BJ (cell line): ENCODE measurements around the gene TMEM139. TPM values are rescaled to one million over a fixed set of nuclear protein-coding genes. Genes with fewer than 3 reads are reported as not detected.

Experiments
- CTCF ChIA-PET: fragments of 350-600 bp; formaldehyde crosslinking; extraction: SDS; loops from one replicate; lab custom pipeline; 2021; ENCODE audit warnings: antibody characterized with exemption, inconsistent platforms; lab: Yijun Ruan, JAX
- POLR2A ChIA-PET: fragments of 300-600 bp; sonication (Branson Sonifier 250); formaldehyde crosslinking; extraction: SDS; loops from one replicate; lab custom pipeline; 2021; ENCODE audit warnings: antibody characterized with exemption; lab: Charles Lee
- DNase-seq: peaks from one replicate; pipeline ENCODE4 v3.0.0-alpha.2; 2011; ENCODE audit warnings: low read depth
- H3K27me3 ChIP-seq: 2 replicates; pipeline ENCODE4 v1.6.0; 2011; ENCODE audit warnings: low read length; ENCODE audit not compliant: control insufficient read depth, insufficient read depth
- H3K36me3 ChIP-seq: 2 replicates; pipeline ENCODE4 v1.5.1; 2011; ENCODE audit warnings: low read length; ENCODE audit not compliant: control insufficient read depth, insufficient read depth
- H3K4me3 ChIP-seq: 2 replicates; pipeline ENCODE4 v1.5.1; 2011; ENCODE audit warnings: low read depth, mild to moderate bottlenecking, control low read depth, low read length
- CTCF ChIP-seq: IDR thresholded peaks from 2 replicates; pipeline ENCODE4 v1.5.1; 2011; ENCODE audit warnings: low read depth, mild to moderate bottlenecking, control low read depth, inconsistent platforms, low read length, moderate library complexity; ENCODE audit not compliant: insufficient read depth
- polyA plus RNA-seq: library from polyadenylated mRNA; depleted of rRNA; stranded (reverse); fragments of >200 nt; gene quantifications from 2 replicates; pipeline ENCODE4 v1.2.3, GENCODE V29; 2011

The TMEM139 gene
- polyA plus RNA-seq, 1 experiment: 0.11 TPM

GRCh38 chr7:143318661-143319060, 33.9 kb downstream of the TMEM139 start:
- no peak for DNase-seq
- ChIA-PET POLR2A (no interaction called here), CTCF (interaction anchor here (0.6 to 0.7 kb wide), 2 partner anchors 9 to 16 kb away, joined by 3 read pairs; no protein-coding TSS in a partner anchor)
- no peaks in the 10 kb centered on the region for H3K27me3 ChIP-seq
- no peak for TF ChIP-seq CTCF
- no peak overlapping the region for H3K4me3 ChIP-seq
- no peaks in the 10 kb centered on the region for H3K36me3 ChIP-seq

DNA sequence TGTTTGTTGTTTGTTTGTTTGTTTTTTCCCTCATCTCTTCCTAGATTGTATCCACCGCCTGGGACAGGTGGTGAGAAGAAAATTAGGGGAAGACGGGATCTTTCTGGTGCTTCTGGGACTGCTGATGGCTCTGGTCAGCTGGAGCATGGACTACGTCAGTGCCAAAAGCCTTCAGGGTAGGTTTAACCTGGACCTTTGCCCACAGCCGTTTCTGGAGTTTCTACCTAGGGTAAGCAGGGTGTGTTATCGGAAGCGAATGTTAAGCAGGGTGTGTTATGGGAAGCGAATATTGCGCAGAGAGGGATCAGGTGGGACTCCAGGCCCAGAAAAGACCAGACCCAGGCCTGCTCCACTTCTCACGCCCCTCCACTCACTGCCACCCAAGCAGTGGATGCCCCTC, 35.9 kb downstream of the TMEM139 start:
- TF ChIP-seq CTCF: no peak
- Histone ChIP-seq H3K36me3 (no peaks in the 10 kb centered on the region), H3K27me3 (no peaks in the 10 kb centered on the region), H3K4me3 (no peak overlapping the region)
- POLR2A ChIA-PET: no interaction called here
- CTCF ChIA-PET: interaction anchor here (1.4 to 1.5 kb wide), 2 partner anchors 15 to 16 kb away, joined by 3 read pairs; no protein-coding TSS in a partner anchor
- DNase-seq: no peak

DNA sequence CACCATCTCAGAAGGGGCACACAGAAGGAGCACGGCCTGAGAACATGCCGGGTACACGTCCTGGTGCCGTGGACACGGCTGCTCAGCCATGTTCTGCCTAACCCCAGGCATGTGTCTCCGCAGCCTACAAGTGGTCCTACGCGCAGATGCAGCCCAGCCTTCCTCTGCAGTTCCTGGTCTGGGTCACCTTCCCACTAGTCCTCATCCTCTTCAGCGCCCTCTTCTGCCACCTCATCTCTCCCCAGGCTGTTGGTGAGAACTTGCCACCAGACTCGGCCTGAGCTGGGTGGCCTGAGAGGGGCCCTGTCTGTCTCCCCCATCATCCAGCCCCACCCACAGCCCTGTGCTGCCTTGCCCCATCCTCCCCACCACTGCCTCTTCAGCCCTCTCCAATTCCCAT, 36.5 kb downstream of the TMEM139 start:
- no peak for TF ChIP-seq CTCF
- DNase-seq: no peak
- Histone ChIP-seq H3K4me3 (no peak overlapping the region), H3K27me3 (no peaks in the 10 kb centered on the region), H3K36me3 (no peaks in the 10 kb centered on the region)
- ChIA-PET POLR2A (no interaction called here), CTCF (interaction anchor here (1.0 kb wide), 1 partner anchor 12 kb away, joined by 3 read pairs; no protein-coding TSS in a partner anchor)

DNA sequence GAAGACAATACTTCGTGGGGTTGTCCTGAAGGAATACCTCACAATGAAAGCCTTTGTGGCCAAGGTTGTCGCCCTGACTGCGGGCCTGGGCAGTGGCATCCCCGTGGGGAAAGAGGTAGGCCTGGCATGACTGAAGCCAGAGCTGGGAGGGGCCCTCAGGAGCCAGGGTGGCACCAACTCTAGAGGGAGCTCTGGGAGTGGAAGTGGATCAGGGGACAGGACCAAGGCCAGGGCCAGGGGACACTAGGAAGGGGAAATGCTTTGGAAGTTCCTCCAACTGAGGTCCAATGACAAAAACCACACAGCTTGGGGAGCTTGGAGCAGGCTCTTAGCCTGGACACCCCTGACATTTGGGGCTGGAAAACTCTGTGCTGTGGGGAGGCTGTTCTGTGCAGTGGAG, 37.0 kb downstream of the TMEM139 start:
- Histone ChIP-seq H3K4me3 (no peak overlapping the region), H3K36me3 (no peaks in the 10 kb centered on the region), H3K27me3 (no peaks in the 10 kb centered on the region)
- ChIA-PET CTCF (interaction anchor here (1.0 kb wide), 1 partner anchor 12 kb away, joined by 3 read pairs; no protein-coding TSS in a partner anchor), POLR2A (no interaction called here)
- no peak for DNase-seq
- peak; percentile 20; the same call in 1 of the 2 replicates for TF ChIP-seq CTCF

GRCh38 chr7:143322760-143323633, 38.2 kb downstream of the TMEM139 start:
- no peak overlapping the region for H3K4me3 ChIP-seq
- no peak for DNase-seq

More at GRCh38 chr7:143322760-143323633, 38.2 kb downstream of the TMEM139 start:
- ChIA-PET POLR2A (no interaction called here), CTCF (interaction anchor here (1.0 kb wide), 1 partner anchor 57 kb away, joined by 3 read pairs; no protein-coding TSS in a partner anchor)
- Histone ChIP-seq H3K27me3 (no peaks in the 10 kb centered on the region), H3K36me3 (no peaks in the 10 kb centered on the region)
- no peak for TF ChIP-seq CTCF
